ENCODE data around the gene LARP1B.

GRCh38 chr4:128159967-128160366, 98.9 kb downstream of the LARP1B start:
- no peak for TF ChIP-seq TAF1 (IDR thresholded peaks at IDR 0.05; ENCODE audit: low read depth, low read length)
- TF ChIP-seq CTCF (IDR thresholded peaks at IDR 0.05; ENCODE audit: control extremely low read depth in 1 of 3, insufficient read depth in 1 of 3, low read depth in 1 of 3, low read length in 3 of 3): no peak
- TF ChIP-seq ATF2 (IDR thresholded peaks at IDR 0.05; ENCODE audit: low read length): no peak
- no peak for TF ChIP-seq MAX (IDR thresholded peaks at IDR 0.05)
- TF ChIP-seq NANOG (IDR thresholded peaks at IDR 0.05; ENCODE audit: insufficient read depth, low read depth, low read length, poor library complexity, severe bottlenecking): no peak

All from H1 (cell line).